ENCODE results near the gene LGALS9.

The LGALS9 gene

GRCh38 chr17:27603421-27603770, 27.6 kb upstream of the LGALS9 start:
- DNase-seq (ENCODE audit: low read depth, low spot score), result no peak

- no peak for DNase-seq (ENCODE audit: low read depth, low spot score)
Measured at GRCh38 chr17:27603880-27604794, 26.9 kb upstream of the LGALS9 start.

GRCh38 chr17:27605409-27605808, 25.6 kb upstream of the LGALS9 start:
- no peak for DNase-seq (ENCODE audit: low read depth, low spot score)

GRCh38 chr17:27607521-27608091, 23.4 kb upstream of the LGALS9 start:
- DNase-seq (ENCODE audit: low read depth, low spot score), result no peak

GRCh38 chr17:27608328-27609230, 22.4 kb upstream of the LGALS9 start:
- DNase-seq (ENCODE audit: low read depth, low spot score), result no peak

GRCh38 chr17:27609611-27610303, 21.2 kb upstream of the LGALS9 start:
- DNase-seq (ENCODE audit: low read depth, low spot score), result no peak

GRCh38 chr17:27610304-27610677, 20.7 kb upstream of the LGALS9 start:
- DNase-seq (ENCODE audit: low read depth, low spot score), result no peak

GRCh38 chr17:27612160-27612770, 18.7 kb upstream of the LGALS9 start:
- no peak for DNase-seq (ENCODE audit: low read depth, low spot score)

- DNase-seq (ENCODE audit: low read depth, low spot score), result no peak
Measured at GRCh38 chr17:27613433-27613832, 17.6 kb upstream of the LGALS9 start.

GRCh38 chr17:27615121-27615520, 15.9 kb upstream of the LGALS9 start:
- no peak for DNase-seq (ENCODE audit: low read depth, low spot score)

- DNase-seq (ENCODE audit: low read depth, low spot score), result no peak
Measured at GRCh38 chr17:27616414-27616813, 14.6 kb upstream of the LGALS9 start.

GRCh38 chr17:27618417-27618816, 12.6 kb upstream of the LGALS9 start:
- DNase-seq (ENCODE audit: low read depth, low spot score), result no peak

- DNase-seq (ENCODE audit: low read depth, low spot score), result no peak
Measured at GRCh38 chr17:27620721-27621120, 10.3 kb upstream of the LGALS9 start.

GRCh38 chr17:27621536-27621935, 9.5 kb upstream of the LGALS9 start:
- DNase-seq (ENCODE audit: low read depth, low spot score), result no peak

GRCh38 chr17:27621942-27622559, 8.9 kb upstream of the LGALS9 start:
- DNase-seq (ENCODE audit: low read depth, low spot score), result no peak

GRCh38 chr17:27622986-27623385, 8.0 kb upstream of the LGALS9 start:
- no peak for DNase-seq (ENCODE audit: low read depth, low spot score)

GRCh38 chr17:27623614-27624013, 7.4 kb upstream of the LGALS9 start:
- no peak for DNase-seq (ENCODE audit: low read depth, low spot score)

- no peak for DNase-seq (ENCODE audit: low read depth, low spot score)
Measured at GRCh38 chr17:27624539-27624938, 6.4 kb upstream of the LGALS9 start.

- DNase-seq (ENCODE audit: low read depth, low spot score), result no peak
Measured at GRCh38 chr17:27625856-27626255, 5.1 kb upstream of the LGALS9 start.

GRCh38 chr17:27627514-27627913, 3.5 kb upstream of the LGALS9 start:
- DNase-seq (ENCODE audit: low read depth, low spot score), result no peak

- no peak for DNase-seq (ENCODE audit: low read depth, low spot score)
Measured at GRCh38 chr17:27628376-27628775, 2.6 kb upstream of the LGALS9 start.
